Rectal smooth muscle tissue (tissue), 1 donor: ENCODE data around the gene FCN2.

Experiments
- H3K27ac ChIP-seq: one replicate; pipeline ENCODE4 v1.7.0; 2013; ENCODE audit warnings: low read depth, low read length, inconsistent platforms
- H3K27me3 ChIP-seq: one replicate; pipeline ENCODE4 v1.7.0; 2013; ENCODE audit warnings: low read length; ENCODE audit not compliant: control insufficient read depth, insufficient read depth
- H3K36me3 ChIP-seq: one replicate; pipeline ENCODE4 v1.7.0; 2013; ENCODE audit warnings: low read length; ENCODE audit not compliant: control insufficient read depth, insufficient read depth
- H3K4me1 ChIP-seq: one replicate; pipeline ENCODE4 v1.7.0; 2013; ENCODE audit warnings: low read length; ENCODE audit not compliant: control insufficient read depth, insufficient read depth
- H3K4me3 ChIP-seq: one replicate; pipeline ENCODE4 v1.7.0; 2013; ENCODE audit warnings: low read length
- H3K9ac ChIP-seq: one replicate; pipeline ENCODE4 v1.7.0; 2013; ENCODE audit warnings: low read length

Gene FCN2

GRCh38 chr9:134896834-134897583 lies 16.4 kb downstream of the FCN2 start:
- Histone ChIP-seq H3K9ac (no peak overlapping the region), H3K27ac (no peak overlapping the region), H3K4me3 (no peak overlapping the region), H3K4me1 (no peaks in the 10 kb centered on the region), H3K27me3 (no peaks in the 10 kb centered on the region), H3K36me3 (no peaks in the 10 kb centered on the region)

GRCh38 chr9:134897584-134898170 lies 17.1 kb downstream of the FCN2 start:
- no peaks in the 10 kb centered on the region for H3K4me1 ChIP-seq
- no peak overlapping the region for H3K4me3 ChIP-seq
- no peaks in the 10 kb centered on the region for H3K27me3 ChIP-seq
- no peaks in the 10 kb centered on the region for H3K36me3 ChIP-seq
- no peak overlapping the region for H3K27ac ChIP-seq
- H3K9ac ChIP-seq = no peak overlapping the region

- no peak overlapping the region for H3K4me3 ChIP-seq
- no peak overlapping the region for H3K27ac ChIP-seq
- H3K9ac ChIP-seq = no peak overlapping the region
- no peaks in the 10 kb centered on the region for H3K4me1 ChIP-seq
- H3K36me3 ChIP-seq = no peaks in the 10 kb centered on the region
- no peaks in the 10 kb centered on the region for H3K27me3 ChIP-seq
Measured at GRCh38 chr9:134898319-134898718, 17.7 kb downstream of the FCN2 start.

- no peaks in the 10 kb centered on the region for H3K27me3 ChIP-seq
- no peaks in the 10 kb centered on the region for H3K4me1 ChIP-seq
- no peak overlapping the region for H3K27ac ChIP-seq
- H3K4me3 ChIP-seq = no peak overlapping the region
- H3K9ac ChIP-seq = no peak overlapping the region
- H3K36me3 ChIP-seq = no peaks in the 10 kb centered on the region
Measured at GRCh38 chr9:134899168-134899567, 18.6 kb downstream of the FCN2 start.

GRCh38 chr9:134899818-134900217 lies 19.2 kb downstream of the FCN2 start:
- H3K27me3 ChIP-seq = no peaks in the 10 kb centered on the region
- H3K4me1 ChIP-seq = no peaks in the 10 kb centered on the region
- no peak overlapping the region for H3K27ac ChIP-seq
- no peak overlapping the region for H3K9ac ChIP-seq
- H3K36me3 ChIP-seq = no peaks in the 10 kb centered on the region
- no peak overlapping the region for H3K4me3 ChIP-seq

- no peak overlapping the region for H3K4me3 ChIP-seq
- H3K9ac ChIP-seq = no peak overlapping the region
- H3K4me1 ChIP-seq = no peaks in the 10 kb centered on the region
- no peaks in the 10 kb centered on the region for H3K27me3 ChIP-seq
- H3K27ac ChIP-seq = no peak overlapping the region
- no peaks in the 10 kb centered on the region for H3K36me3 ChIP-seq
Measured at GRCh38 chr9:134902936-134903335, 22.3 kb downstream of the FCN2 start.

- Histone ChIP-seq H3K36me3 (no peaks in the 10 kb centered on the region), H3K9ac (no peak overlapping the region), H3K27ac (no peak overlapping the region), H3K27me3 (no peaks in the 10 kb centered on the region), H3K4me1 (no peaks in the 10 kb centered on the region), H3K4me3 (no peak overlapping the region)
Measured at GRCh38 chr9:134908524-134909309, 28.1 kb downstream of the FCN2 start.

GRCh38 chr9:134909511-134910481 lies 29.2 kb downstream of the FCN2 start:
- Histone ChIP-seq H3K27ac (no peak overlapping the region), H3K9ac (no peak overlapping the region), H3K27me3 (no peaks in the 10 kb centered on the region), H3K36me3 (no peaks in the 10 kb centered on the region), H3K4me3 (no peak overlapping the region), H3K4me1 (no peaks in the 10 kb centered on the region)

- Histone ChIP-seq H3K4me1 (no peaks in the 10 kb centered on the region), H3K27ac (no peak overlapping the region), H3K4me3 (no peak overlapping the region), H3K36me3 (no peaks in the 10 kb centered on the region), H3K9ac (no peak overlapping the region), H3K27me3 (no peaks in the 10 kb centered on the region)
Measured at GRCh38 chr9:134912126-134912840, 31.7 kb downstream of the FCN2 start.

GRCh38 chr9:134913041-134913712 lies 32.6 kb downstream of the FCN2 start:
- Histone ChIP-seq H3K27ac (no peak overlapping the region), H3K4me1 (no peaks in the 10 kb centered on the region), H3K27me3 (no peaks in the 10 kb centered on the region), H3K9ac (no peak overlapping the region), H3K4me3 (no peak overlapping the region), H3K36me3 (no peaks in the 10 kb centered on the region)
